Measurements from ENCODE around the gene GATA6.

GATA6 gene

GRCh38 chr18:22166069-22166950, 3.1 kb upstream of the GATA6 start:
- DNase-seq (ENCODE audit: low read depth in 3 of 3): no peak

- DNase-seq (ENCODE audit: low read depth in 3 of 3): no peak
Observed at GRCh38 chr18:22167091-22167470, 2.3 kb upstream of the GATA6 start.

GRCh38 chr18:22167471-22168241, 1.7 kb upstream of the GATA6 start:
- DNase-seq (ENCODE audit: low read depth in 3 of 3): no peak

GRCh38 chr18:22168360-22168921, 948 bp upstream of the GATA6 start:
- DNase-seq (ENCODE audit: low read depth in 3 of 3): no peak

- no peak for DNase-seq (ENCODE audit: low read depth in 3 of 3)
Observed at GRCh38 chr18:22169889-22170420, 566 bp downstream of the GATA6 start.

GRCh38 chr18:22170421-22171257, 1.2 kb downstream of the GATA6 start:
- DNase-seq (ENCODE audit: low read depth in 3 of 3): no peak

GRCh38 chr18:22171258-22172119, 2.1 kb downstream of the GATA6 start:
- DNase-seq (ENCODE audit: low read depth in 3 of 3): no peak

GRCh38 chr18:22172120-22172582, 2.8 kb downstream of the GATA6 start:
- DNase-seq (ENCODE audit: low read depth in 3 of 3): no peak

GRCh38 chr18:22172594-22173049, 3.2 kb downstream of the GATA6 start:
- DNase-seq (ENCODE audit: low read depth in 3 of 3): no peak

- no peak for DNase-seq (ENCODE audit: low read depth in 3 of 3)
Observed at GRCh38 chr18:22173221-22173927, 4.0 kb downstream of the GATA6 start.

- DNase-seq (ENCODE audit: low read depth in 3 of 3): no peak
Observed at GRCh38 chr18:22173928-22174301, 4.5 kb downstream of the GATA6 start.

- no peak for DNase-seq (ENCODE audit: low read depth in 3 of 3)
Observed at GRCh38 chr18:22174341-22175145, 5.2 kb downstream of the GATA6 start.

GRCh38 chr18:22175346-22175745, 6.0 kb downstream of the GATA6 start:
- DNase-seq (ENCODE audit: low read depth in 3 of 3): no peak

GRCh38 chr18:22176420-22177326, 7.3 kb downstream of the GATA6 start:
- DNase-seq (ENCODE audit: low read depth in 3 of 3): no peak

GRCh38 chr18:22177327-22177871, 8.0 kb downstream of the GATA6 start:
- DNase-seq (ENCODE audit: low read depth in 3 of 3): no peak

- no peak for DNase-seq (ENCODE audit: low read depth in 3 of 3)
Observed at GRCh38 chr18:22179174-22179573, 9.8 kb downstream of the GATA6 start.

GRCh38 chr18:22179631-22180030, 10.2 kb downstream of the GATA6 start:
- DNase-seq (ENCODE audit: low read depth in 3 of 3): no peak

Measured in stimulated activated CD4-positive, alpha-beta T cell treated with anti-CD3 and anti-CD28 coated beads, TNF-alpha, amount 100 ng/mL, for 48 hours (primary cell).